ENCODE results near the gene BEAN1. TPM values are rescaled to one million over a fixed set of nuclear protein-coding genes. Genes with fewer than 3 reads are reported as not detected.

BEAN1 gene
- total RNA-seq, 1 donor from 2014 or later: not detected

DNA sequence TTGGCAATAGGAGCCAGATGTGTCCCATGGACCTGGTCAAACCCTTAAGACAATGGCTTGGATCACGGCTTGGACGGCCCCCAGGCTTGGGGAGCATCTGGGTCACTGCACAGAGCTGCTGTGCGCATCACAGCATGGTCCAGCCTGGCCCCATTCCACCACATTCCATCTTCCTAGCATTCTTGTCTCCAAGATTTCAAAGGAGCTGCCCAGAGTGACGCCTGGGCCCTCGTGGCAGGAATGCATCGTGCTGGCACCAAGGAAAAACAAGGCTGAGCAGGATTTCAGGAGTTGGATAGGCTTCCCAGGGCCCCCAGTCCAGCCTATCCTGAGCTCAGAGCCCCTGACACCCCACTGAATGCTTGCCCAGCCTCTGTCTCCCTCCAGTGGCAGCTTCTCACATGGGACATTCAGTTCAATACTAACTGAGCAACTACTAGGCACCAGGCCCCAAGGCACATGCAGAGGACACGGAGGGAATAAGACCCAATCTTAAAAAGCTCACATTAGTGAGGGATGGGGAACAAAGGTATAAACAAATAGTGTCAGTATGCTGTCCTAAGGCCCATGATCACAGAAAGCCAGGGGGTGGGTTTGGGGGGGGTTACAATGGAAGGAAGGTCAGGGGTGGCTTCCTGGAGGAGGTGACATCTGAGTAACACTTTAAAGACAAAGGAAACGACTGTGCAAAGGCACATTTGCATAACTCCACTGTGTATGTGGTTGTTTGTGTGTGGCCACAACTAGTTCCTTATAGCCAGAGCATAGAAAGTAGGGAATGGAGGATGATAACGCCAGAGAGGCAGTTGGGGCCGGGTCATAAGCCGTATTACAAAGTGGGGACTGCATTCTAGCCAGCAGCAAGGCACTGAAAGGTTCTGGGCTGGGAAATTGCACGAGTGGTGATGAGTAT lies 88.8 kb downstream of the BEAN1 start:
- Histone ChIP-seq H3K27ac (ENCODE audit: low read depth, low read length) (peak overlapping the region; percentile 99), H3K36me3 (ENCODE audit: control insufficient read depth in 3 of 3, insufficient read depth in 3 of 3, low read length in 3 of 3) (peaks cover 10 to 28% (median 24%) of the 10 kb centered on the region in 3 donors), H3K9ac (ENCODE audit: low read depth in 1 of 3, low read length in 3 of 3) (peak overlapping the region; percentile 5 to 77 (median 34)), H3K9me3 (ENCODE audit: control insufficient read depth in 3 of 3, low read length in 3 of 3) (no peaks in the 10 kb centered on the region), H3K4me1 (ENCODE audit: control insufficient read depth in 3 of 3, insufficient read depth in 3 of 3, low read length in 3 of 3) (peaks cover 54 to 68% (median 68%) of the 10 kb centered on the region in 3 donors), H3K4me3 (ENCODE audit: low read length in 3 of 3) (peak overlapping the region; percentile 32 to 68 (median 39)), H3K27me3 (ENCODE audit: control insufficient read depth in 3 of 3, insufficient read depth in 3 of 3, low read length in 3 of 3) (no peaks in the 10 kb centered on the region)

- peaks cover 54 to 68% (median 68%) of the 10 kb centered on the region in 3 donors for H3K4me1 ChIP-seq (ENCODE audit: control insufficient read depth in 3 of 3, insufficient read depth in 3 of 3, low read length in 3 of 3)
- H3K27me3 ChIP-seq (ENCODE audit: control insufficient read depth in 3 of 3, insufficient read depth in 3 of 3, low read length in 3 of 3): no peaks in the 10 kb centered on the region
- peak overlapping the region; percentile 32 to 68 (median 39) for H3K4me3 ChIP-seq (ENCODE audit: low read length in 3 of 3)
- H3K27ac ChIP-seq (ENCODE audit: low read depth, low read length): peak overlapping the region; percentile 99
- H3K9ac ChIP-seq (ENCODE audit: low read depth in 1 of 3, low read length in 3 of 3): peak overlapping the region; percentile 5 to 77 (median 34)
- no peaks in the 10 kb centered on the region for H3K9me3 ChIP-seq (ENCODE audit: control insufficient read depth in 3 of 3, low read length in 3 of 3)
- H3K36me3 ChIP-seq (ENCODE audit: control insufficient read depth in 3 of 3, insufficient read depth in 3 of 3, low read length in 3 of 3): peaks cover 10 to 26% (median 19%) of the 10 kb centered on the region in 3 donors
Observed at GRCh38 chr16:66516509-66516807, 89.4 kb downstream of the BEAN1 start.

- peaks cover 52 to 70% (median 68%) of the 10 kb centered on the region in 3 donors for H3K4me1 ChIP-seq (ENCODE audit: control insufficient read depth in 3 of 3, insufficient read depth in 3 of 3, low read length in 3 of 3)
- H3K36me3 ChIP-seq (ENCODE audit: control insufficient read depth in 3 of 3, insufficient read depth in 3 of 3, low read length in 3 of 3): peaks cover 10 to 24% (median 13%) of the 10 kb centered on the region in 3 donors
- peak overlapping the region; percentile 39 to 76 (median 44) for H3K4me3 ChIP-seq (ENCODE audit: low read length in 3 of 3)
- H3K27ac ChIP-seq (ENCODE audit: low read depth, low read length): peak overlapping the region; percentile 99
- H3K9ac ChIP-seq (ENCODE audit: low read depth in 1 of 3, low read length in 3 of 3): peak overlapping the region; percentile 48 to 86 (median 73)
- H3K9me3 ChIP-seq (ENCODE audit: control insufficient read depth in 3 of 3, low read length in 3 of 3): no peaks in the 10 kb centered on the region
- no peaks in the 10 kb centered on the region for H3K27me3 ChIP-seq (ENCODE audit: control insufficient read depth in 3 of 3, insufficient read depth in 3 of 3, low read length in 3 of 3)
Observed at GRCh38 chr16:66516808-66517585, 89.9 kb downstream of the BEAN1 start.

- H3K9ac ChIP-seq (ENCODE audit: low read depth in 1 of 3, low read length in 3 of 3): peak overlapping the region; percentile 48 to 86 (median 73)
- H3K27me3 ChIP-seq (ENCODE audit: control insufficient read depth in 3 of 3, insufficient read depth in 3 of 3, low read length in 3 of 3): no peaks in the 10 kb centered on the region
- H3K9me3 ChIP-seq (ENCODE audit: control insufficient read depth in 3 of 3, low read length in 3 of 3): no peaks in the 10 kb centered on the region
- peaks cover 7 to 20% (median 9%) of the 10 kb centered on the region in 3 donors for H3K36me3 ChIP-seq (ENCODE audit: control insufficient read depth in 3 of 3, insufficient read depth in 3 of 3, low read length in 3 of 3)
- H3K4me1 ChIP-seq (ENCODE audit: control insufficient read depth in 3 of 3, insufficient read depth in 3 of 3, low read length in 3 of 3): peaks cover 54 to 72% (median 70%) of the 10 kb centered on the region in 3 donors
- H3K27ac ChIP-seq (ENCODE audit: low read depth, low read length): peak overlapping the region; percentile 99
- peak overlapping the region; percentile 39 to 76 (median 44) for H3K4me3 ChIP-seq (ENCODE audit: low read length in 3 of 3)
Observed at GRCh38 chr16:66517586-66518263, 90.6 kb downstream of the BEAN1 start.

GRCh38 chr16:66519482-66520373 lies 92.6 kb downstream of the BEAN1 start:
- peak overlapping the region; percentile 74 for H3K27ac ChIP-seq (ENCODE audit: low read depth, low read length)
- H3K36me3 ChIP-seq (ENCODE audit: control insufficient read depth in 3 of 3, insufficient read depth in 3 of 3, low read length in 3 of 3): peaks cover 9 to 14% (median 10%) of the 10 kb centered on the region in 3 donors
- no peak overlapping the region for H3K9ac ChIP-seq (ENCODE audit: low read depth in 1 of 3, low read length in 3 of 3)
- H3K4me1 ChIP-seq (ENCODE audit: control insufficient read depth in 3 of 3, insufficient read depth in 3 of 3, low read length in 3 of 3): peaks cover 61 to 76% (median 68%) of the 10 kb centered on the region in 3 donors
- no peaks in the 10 kb centered on the region for H3K27me3 ChIP-seq (ENCODE audit: control insufficient read depth in 3 of 3, insufficient read depth in 3 of 3, low read length in 3 of 3)
- H3K4me3 ChIP-seq (ENCODE audit: low read length in 3 of 3): peak overlapping the region in 1 of 3 donors; percentile 22
- no peaks in the 10 kb centered on the region for H3K9me3 ChIP-seq (ENCODE audit: control insufficient read depth in 3 of 3, low read length in 3 of 3)

DNA sequence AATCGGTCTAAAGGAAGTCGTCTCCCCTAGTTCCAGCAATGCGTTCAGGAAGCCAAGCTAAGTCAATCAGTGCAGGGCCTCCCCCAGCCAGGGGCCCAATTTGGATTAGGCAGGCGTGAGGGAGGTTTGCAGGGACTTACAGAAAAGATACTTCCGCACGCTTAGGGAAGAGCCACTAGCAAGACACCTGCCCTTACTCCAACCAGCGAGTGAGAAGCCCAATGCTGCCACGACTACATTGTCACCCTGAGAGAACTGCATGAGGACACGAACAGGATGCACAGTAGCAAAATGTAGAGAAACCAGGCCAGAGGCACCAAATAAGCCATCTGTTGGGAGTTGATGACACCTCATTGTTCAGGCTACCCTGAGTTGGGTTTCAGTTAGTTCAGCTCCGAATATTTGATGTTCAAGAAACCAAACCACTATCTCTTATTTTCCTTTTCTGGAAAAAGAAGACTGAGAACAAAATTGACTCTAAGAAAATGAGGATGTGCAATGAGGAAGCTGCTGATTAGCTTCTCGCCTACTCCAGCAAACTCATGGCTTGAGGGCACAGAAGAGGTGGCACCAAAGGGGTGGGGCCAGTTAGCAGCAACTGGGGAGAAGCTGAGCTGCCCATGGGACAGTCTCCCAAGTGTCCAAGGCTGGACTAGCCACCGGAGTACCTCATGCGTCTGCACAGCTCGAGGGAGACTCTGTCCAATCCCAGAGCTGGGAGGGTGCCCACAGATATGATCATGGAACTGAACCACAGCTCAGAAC lies 93.5 kb downstream of the BEAN1 start:
- Histone ChIP-seq H3K27me3 (ENCODE audit: control insufficient read depth in 3 of 3, insufficient read depth in 3 of 3, low read length in 3 of 3) (no peaks in the 10 kb centered on the region), H3K9me3 (ENCODE audit: control insufficient read depth in 3 of 3, low read length in 3 of 3) (no peaks in the 10 kb centered on the region), H3K27ac (ENCODE audit: low read depth, low read length) (peak overlapping the region; percentile 74), H3K9ac (ENCODE audit: low read depth in 1 of 3, low read length in 3 of 3) (peak overlapping the region in 1 of 3 donors; percentile 33), H3K36me3 (ENCODE audit: control insufficient read depth in 3 of 3, insufficient read depth in 3 of 3, low read length in 3 of 3) (peaks cover 13 to 18% (median 15%) of the 10 kb centered on the region in 3 donors), H3K4me1 (ENCODE audit: control insufficient read depth in 3 of 3, insufficient read depth in 3 of 3, low read length in 3 of 3) (peaks cover 56 to 72% (median 63%) of the 10 kb centered on the region in 3 donors), H3K4me3 (ENCODE audit: low read length in 3 of 3) (peak overlapping the region in 1 of 3 donors; percentile 22)

DNA sequence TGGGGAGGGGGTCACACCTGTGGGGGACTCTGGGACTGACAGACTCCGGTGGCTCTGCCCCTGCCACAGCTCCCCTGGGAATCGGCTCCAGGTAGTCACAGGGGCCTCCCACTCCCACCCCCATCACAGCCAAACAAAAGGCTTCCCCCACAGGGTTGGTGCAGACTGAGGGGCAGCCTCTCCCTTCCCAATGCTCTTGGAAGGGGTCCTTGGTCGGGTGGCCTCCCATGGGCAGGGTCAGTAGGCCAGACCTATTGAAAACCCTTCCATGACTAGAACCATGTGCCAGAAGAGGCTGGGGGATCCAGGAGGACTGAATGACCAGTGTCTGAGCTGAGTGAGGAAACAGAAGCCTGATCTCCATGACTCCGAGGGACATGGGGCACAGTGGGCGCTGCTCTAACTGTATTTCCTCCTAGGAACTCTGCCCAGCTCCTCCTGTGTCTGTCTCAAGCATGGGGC lies 94.2 kb downstream of the BEAN1 start:
- no peaks in the 10 kb centered on the region for H3K27me3 ChIP-seq (ENCODE audit: control insufficient read depth in 3 of 3, insufficient read depth in 3 of 3, low read length in 3 of 3)
- peaks cover 50 to 67% (median 56%) of the 10 kb centered on the region in 3 donors for H3K4me1 ChIP-seq (ENCODE audit: control insufficient read depth in 3 of 3, insufficient read depth in 3 of 3, low read length in 3 of 3)
- peak overlapping the region in 1 of 3 donors; percentile 33 for H3K9ac ChIP-seq (ENCODE audit: low read depth in 1 of 3, low read length in 3 of 3)
- peak overlapping the region; percentile 66 for H3K27ac ChIP-seq (ENCODE audit: low read depth, low read length)
- H3K36me3 ChIP-seq (ENCODE audit: control insufficient read depth in 3 of 3, insufficient read depth in 3 of 3, low read length in 3 of 3): peaks cover 20 to 24% (median 20%) of the 10 kb centered on the region in 3 donors
- H3K9me3 ChIP-seq (ENCODE audit: control insufficient read depth in 3 of 3, low read length in 3 of 3): no peaks in the 10 kb centered on the region
- no peak overlapping the region for H3K4me3 ChIP-seq (ENCODE audit: low read length in 3 of 3)

- Histone ChIP-seq H3K36me3 (ENCODE audit: control insufficient read depth in 3 of 3, insufficient read depth in 3 of 3, low read length in 3 of 3) (peaks cover 26 to 31% (median 27%) of the 10 kb centered on the region in 3 donors), H3K9ac (ENCODE audit: low read depth in 1 of 3, low read length in 3 of 3) (peak overlapping the region in 2 of 3 donors; percentile 8 to 23), H3K27me3 (ENCODE audit: control insufficient read depth in 3 of 3, insufficient read depth in 3 of 3, low read length in 3 of 3) (no peaks in the 10 kb centered on the region), H3K27ac (ENCODE audit: low read depth, low read length) (peak overlapping the region; percentile 66), H3K4me1 (ENCODE audit: control insufficient read depth in 3 of 3, insufficient read depth in 3 of 3, low read length in 3 of 3) (peaks cover 41 to 58% (median 49%) of the 10 kb centered on the region in 3 donors), H3K9me3 (ENCODE audit: control insufficient read depth in 3 of 3, low read length in 3 of 3) (no peaks in the 10 kb centered on the region), H3K4me3 (ENCODE audit: low read length in 3 of 3) (no peak overlapping the region)
Observed at GRCh38 chr16:66521951-66522771, 95.1 kb downstream of the BEAN1 start.
